GM12878 (cell line): ENCODE results near the gene GALNT11. TPM values are rescaled to one million over a fixed set of nuclear protein-coding genes. Genes with fewer than 3 reads are reported as not detected.

Experiments used
- ATAC-seq: fragments of 200-7000 bp; cut with Tn5 transposase; 3 replicates; pipeline ENCODE4 v1.9.1; 2020; ENCODE audit warnings: mild to moderate bottlenecking, moderate library complexity
- BruUV-seq: library from RNA; stranded (reverse); fragments of 400-500 nt; replicated peaks from 2 replicates; lab custom pipeline; 2021; lab: Mats Ljungman, UMichigan
- CTCF ChIA-PET: fragments of 300-600 bp; sonication (Branson Sonifier 250); formaldehyde crosslinking; extraction: SDS; loops from one replicate; lab custom pipeline; 2021; ENCODE audit warnings: inconsistent platforms; lab: Yijun Ruan, JAX
- POLR2A ChIA-PET: fragments of 350-600 bp; formaldehyde crosslinking; extraction: SDS; loops from one replicate; lab custom pipeline; 2021; ENCODE audit warnings: inconsistent platforms; lab: Charles Lee
- RAD21 ChIA-PET: fragments of 300-600 bp; sonication (Branson Sonifier 250); formaldehyde crosslinking; loops from one replicate; lab custom pipeline; 2023; ENCODE audit warnings: antibody characterized with exemption; ENCODE audit not compliant: unreplicated experiment; lab: Charles Lee
- SMC1A ChIA-PET: fragments of 300-600 bp; sonication (Branson Sonifier 250); formaldehyde crosslinking; loops from one replicate; lab custom pipeline; 2023; ENCODE audit not compliant: unreplicated experiment, uncharacterized antibody; lab: Charles Lee
- DNase-seq: peaks from one replicate; pipeline ENCODE4 v3.0.0-alpha.2; 2011; ENCODE audit warnings: low read depth, low spot score
- FAIRE-seq: peaks from 3 replicates; lab custom pipeline; 2011; peaks lifted over from hg19 to GRCh38; lab: Jason Lieb, UNC
- H2AFZ ChIP-seq: 2 replicates; pipeline ENCODE4 v1.6.0; 2011; ENCODE audit warnings: low read depth, low read length, control low read depth; ENCODE audit not compliant: control insufficient read depth
- H3K27ac ChIP-seq: 2 replicates; pipeline ENCODE4 v1.5.1; 2011; ENCODE audit warnings: control low read depth; ENCODE audit not compliant: control insufficient read depth, insufficient read depth
- H3K27me3 ChIP-seq, 2 experiments: replicated peaks in 1 of 2; 2 replicates each; pipeline versions ENCODE4 v1.6.0 to v1.6.1; 2011; ENCODE audit warnings: low read length in 1 of 2; ENCODE audit not compliant: control insufficient read depth in 2 of 2, insufficient read depth in 2 of 2
- H3K36me3 ChIP-seq, 2 experiments: 2 replicates each; pipeline ENCODE4 v1.5.1; 2011; ENCODE audit warnings: low read length in 1 of 2; ENCODE audit not compliant: control insufficient read depth in 2 of 2, insufficient read depth in 2 of 2
- H3K4me1 ChIP-seq: 2 replicates; pipeline ENCODE4 v1.6.1; 2011; ENCODE audit warnings: mild to moderate bottlenecking, low read length, moderate library complexity, mixed read lengths; ENCODE audit not compliant: control insufficient read depth, insufficient read depth
- H3K4me2 ChIP-seq: 2 replicates; pipeline ENCODE4 v1.6.0; 2011; ENCODE audit warnings: control low read depth; ENCODE audit not compliant: control insufficient read depth, insufficient read depth
- H3K4me3 ChIP-seq: fragments of 200-600 bp; sonication (generic); 2 replicates; pipeline ENCODE4 v1.5.1; 2016
- H3K79me2 ChIP-seq: 2 replicates; pipeline ENCODE4 v1.6.0; 2011; ENCODE audit warnings: low read length; ENCODE audit not compliant: control insufficient read depth, insufficient read depth
- H3K9ac ChIP-seq: 2 replicates; pipeline ENCODE4 v1.8.0; 2011; ENCODE audit warnings: low read length, control low read depth, mixed read lengths; ENCODE audit not compliant: control insufficient read depth, insufficient read depth
- H3K9me3 ChIP-seq: replicated peaks from 3 replicates; pipeline ENCODE4 v1.5.1; 2011; ENCODE audit warnings: mild to moderate bottlenecking, low read length; ENCODE audit not compliant: control insufficient read depth, insufficient read depth
- H4K20me1 ChIP-seq: 2 replicates; pipeline ENCODE4 v1.6.0; 2011; ENCODE audit not compliant: control insufficient read depth, insufficient read depth
- ATF3 ChIP-seq: IDR thresholded peaks from 2 replicates; pipeline ENCODE4 v1.6.1; 2011; ENCODE audit warnings: low read depth, mild to moderate bottlenecking, low read length, moderate library complexity, borderline replicate concordance; ENCODE audit errors: extremely low read depth
- ATF7 ChIP-seq: fragments of 450-650 bp; IDR thresholded peaks from 2 replicates; pipeline ENCODE4 v1.6.1; 2016; ENCODE audit warnings: low read depth, mild to moderate bottlenecking
- BMI1 ChIP-seq: fragments of 450-650 bp; IDR thresholded peaks from 2 replicates; pipeline ENCODE4 v1.6.1; 2016; ENCODE audit warnings: mild to moderate bottlenecking, moderate library complexity, borderline replicate concordance
- CHD1 ChIP-seq: IDR thresholded peaks from 2 replicates; pipeline ENCODE4 v1.6.1; 2012; ENCODE audit warnings: low read depth, low read length, improper control_type of control experiment
- CHD2 ChIP-seq: IDR thresholded peaks from 2 replicates; pipeline ENCODE4 v1.6.1; 2011; ENCODE audit warnings: low read depth, low read length, improper control_type of control experiment, borderline replicate concordance
- DPF2 ChIP-seq: fragments of 450-650 bp; IDR thresholded peaks from 2 replicates; pipeline ENCODE4 v1.6.1; 2017; ENCODE audit warnings: mild to moderate bottlenecking
- EGR1 ChIP-seq, 2 experiments: IDR thresholded peaks; 1 replicate in 1 of 2; 2 replicates in 1 of 2; pipeline ENCODE4 v1.6.1; 2011 to 2012; ENCODE audit warnings: low read depth in 2 of 2, low read length in 2 of 2, borderline replicate concordance in 1 of 2, mild to moderate bottlenecking in 1 of 2, moderate library complexity in 1 of 2
- EP300 ChIP-seq, 2 experiments: fragments of 150-350 bp in 1 of 2; IDR thresholded peaks; 2 replicates each; pipeline ENCODE4 v1.6.1; 2011 to 2012; ENCODE audit warnings: low read depth in 2 of 2, low read length in 2 of 2, borderline replicate concordance in 1 of 2, improper control_type of control experiment in 1 of 2, inconsistent platforms in 1 of 2; ENCODE audit not compliant: control insufficient read depth in 1 of 2
- HDGF ChIP-seq: fragments of 450-650 bp; IDR thresholded peaks from 2 replicates; pipeline ENCODE4 v1.6.1; 2016; ENCODE audit warnings: antibody characterized with exemption
- KAT2A ChIP-seq: conservative IDR thresholded peaks from 2 replicates; pipeline ENCODE4 v1.6.1; 2011; ENCODE audit warnings: low read depth, low read length; ENCODE audit not compliant: control insufficient read depth
- MYB ChIP-seq: fragments of 150-350 bp; IDR thresholded peaks from 2 replicates; pipeline ENCODE4 v1.6.1; 2014; ENCODE audit warnings: mild to moderate bottlenecking, low read depth, low read length, borderline replicate concordance
- MYC ChIP-seq: IDR thresholded peaks from 2 replicates; pipeline ENCODE4 v1.6.1; 2011; ENCODE audit warnings: mild to moderate bottlenecking, low read length, moderate library complexity, inconsistent platforms; ENCODE audit not compliant: insufficient read depth, insufficient replicate concordance, insufficient read length, severe bottlenecking
- NKRF ChIP-seq: fragments of 450-650 bp; conservative IDR thresholded peaks from 2 replicates; pipeline ENCODE4 v1.6.1; 2017; ENCODE audit warnings: mild to moderate bottlenecking, moderate library complexity
- NR2C1 ChIP-seq: fragments of 450-650 bp; IDR thresholded peaks from 2 replicates; pipeline ENCODE4 v1.6.1; 2017; ENCODE audit warnings: antibody characterized with exemption, mild to moderate bottlenecking, moderate library complexity
- PAX5 ChIP-seq: IDR thresholded peaks from 2 replicates; pipeline ENCODE4 v1.6.1; 2011; ENCODE audit warnings: low read depth, low read length, borderline replicate concordance
- RELA ChIP-seq: fragments of 450-650 bp; IDR thresholded peaks from 2 replicates; pipeline ENCODE4 v1.8.0; 2014; ENCODE audit warnings: borderline replicate concordance; ENCODE audit not compliant: partially characterized antibody
- SMARCA5 ChIP-seq: fragments of 450-650 bp; IDR thresholded peaks from 2 replicates; pipeline ENCODE4 v1.6.1; 2017; ENCODE audit warnings: mild to moderate bottlenecking
- STAT1 ChIP-seq: fragments of 450-650 bp; conservative IDR thresholded peaks from 2 replicates; pipeline ENCODE4 v1.6.1; 2014; ENCODE audit warnings: antibody characterized with exemption, mild to moderate bottlenecking
- ZBTB4 ChIP-seq: fragments of 450-650 bp; formaldehyde crosslinking; IDR thresholded peaks from 2 replicates; pipeline ENCODE4 v1.4.0; 2022; ENCODE audit warnings: mild to moderate bottlenecking, moderate library complexity
- ZNF274 ChIP-seq: IDR thresholded peaks from one replicate; pipeline ENCODE4 v1.8.0; 2011; ENCODE audit not compliant: insufficient read length, insufficient read depth
- WGBS: methylation state at CpG from one replicate; pipeline ENCODE4 v1.1.6; 2016; ENCODE audit warnings: low lambda C conversion rate; ENCODE audit not compliant: insufficient replicate concordance, insufficient coverage; ENCODE audit errors: missing lambda C conversion rate; 5-methylcytosine and 5-hydroxymethylcytosine counted together
- in situ Hi-C: fragments of 300-500 bp; cut with MboI; formaldehyde crosslinking; loops from 9 replicates; pipeline ENCODE4 v1.14.3; 2018; ENCODE audit warnings: mixed read lengths
- intact Hi-C: fragments of 100-400 bp; cut with micrococcal nuclease; formaldehyde crosslinking; loops from one replicate; pipeline ENCODE4 v1.14.2; 2022; ENCODE audit not compliant: unreplicated experiment
- polyA plus RNA-seq, 11 experiments: library from polyadenylated mRNA; depleted of rRNA in 4 of 11; unstranded in 6 of 11; stranded (reverse) in 5 of 11; fragments of >200 nt; fragmentation: Nextera tagmentation in 4 of 11; fragmentation: Illumina TruSeq in 1 of 11; extraction: Ambion mirVana in 4 of 11; extraction: Trizol in 1 of 11; gene quantifications; 1 replicate in 1 of 11; 2 replicates in 10 of 11; pipeline versions ENCODE4 v1.2.1 to v1.2.3, GENCODE V29; 2011 to 2016; ENCODE audit warnings: inconsistent platforms in 2 of 11, missing spikeins in 2 of 11, low read depth in 1 of 11
- total RNA-seq, 4 experiments: library from RNA; depleted of rRNA in 3 of 4; stranded (reverse); fragments of >200 nt in 3 of 4; fragmentation: Illumina TruSeq in 1 of 4; extraction: Trizol in 1 of 4; gene quantifications; 2 replicates each; pipeline versions ENCODE4 v1.2.1 to v1.2.3, GENCODE V29; 2013 to 2021

Gene GALNT11
- total and polyA plus RNA-seq, 10 of the 15 experiments (the other 5 are each of a cell fraction or from before 2014, with no cell fraction given) = 2.0 to 9.5 (median 6.4) TPM

- ChIA-PET RAD21 (no interaction called here), CTCF (no interaction called here)
- intact Hi-C loops (no loop called here), in situ Hi-C loops (no loop called here)
- no peak overlapping the region for H3K9ac ChIP-seq
- no peaks in the 10 kb centered on the region for H3K27me3 ChIP-seq
- 80% methylated on average over 6 of the region's 6 CpGs for WGBS
- H4K20me1 ChIP-seq = no peaks in the 10 kb centered on the region
- no peak overlapping the region for H3K4me3 ChIP-seq
- H3K79me2 ChIP-seq = no peaks in the 10 kb centered on the region
- DNase-seq = no peak
- no peak for ATAC-seq
- TF ChIP-seq PAX5 = no peak
- no peak for TF ChIP-seq KAT2A
- no peak for TF ChIP-seq MYC
- TF ChIP-seq STAT1 = no peak
- no peak for TF ChIP-seq RELA
- TF ChIP-seq CHD1 = no peak
- TF ChIP-seq EGR1 (IDR thresholded peaks at IDR 0.05; ENCODE audit: borderline replicate concordance in 1 of 2, low read depth in 2 of 2, low read length in 2 of 2) = no peak
- TF ChIP-seq NR2C1 = no peak
- no peak for TF ChIP-seq CHD2
- TF ChIP-seq BMI1 = no peak
- no peak for TF ChIP-seq ZBTB4 (CRISPR knock-in tag)
- TF ChIP-seq ZNF274 = no peak
- no peak for TF ChIP-seq ATF3
- no peak for TF ChIP-seq ATF7
- no peak for TF ChIP-seq SMARCA5
- TF ChIP-seq HDGF = no peak
- TF ChIP-seq EP300 (IDR thresholded peaks at IDR 0.05; ENCODE audit: borderline replicate concordance in 1 of 2, control insufficient read depth in 1 of 2, low read depth in 2 of 2, low read length in 2 of 2) = no peak
- TF ChIP-seq DPF2 = no peak
- TF ChIP-seq MYB = no peak
- TF ChIP-seq NKRF = no peak
- TF ChIP-seq, all 136 proteins: peak for 0
- no TSS peak for BruUV-seq
- peaks cover 4% of the 10 kb centered on the region; the same call in 1 of the 2 replicates for H3K4me1 ChIP-seq
- no peak overlapping the region for H3K27ac ChIP-seq
- H3K4me2 ChIP-seq = no peak overlapping the region
- no peaks in the 10 kb centered on the region for H3K36me3 ChIP-seq
- no peaks in the 10 kb centered on the region for H3K9me3 ChIP-seq
- H2AFZ ChIP-seq = no peak overlapping the region
- SMC1A ChIA-PET = no interaction called here
- POLR2A ChIA-PET = no interaction called here
- no peak for FAIRE-seq
These were observed 52.6 kb downstream of the GALNT11 start for GRCh38 chr7:152078025-152078424.
